COLO668 (cell line): ENCODE data around the gene PISD.

Experiments
- DNase-seq: peaks from one replicate; lab custom pipeline; 2025; ENCODE audit not compliant: unreplicated experiment; lab: John Stamatoyannopoulos, UW

The PISD gene

DNA sequence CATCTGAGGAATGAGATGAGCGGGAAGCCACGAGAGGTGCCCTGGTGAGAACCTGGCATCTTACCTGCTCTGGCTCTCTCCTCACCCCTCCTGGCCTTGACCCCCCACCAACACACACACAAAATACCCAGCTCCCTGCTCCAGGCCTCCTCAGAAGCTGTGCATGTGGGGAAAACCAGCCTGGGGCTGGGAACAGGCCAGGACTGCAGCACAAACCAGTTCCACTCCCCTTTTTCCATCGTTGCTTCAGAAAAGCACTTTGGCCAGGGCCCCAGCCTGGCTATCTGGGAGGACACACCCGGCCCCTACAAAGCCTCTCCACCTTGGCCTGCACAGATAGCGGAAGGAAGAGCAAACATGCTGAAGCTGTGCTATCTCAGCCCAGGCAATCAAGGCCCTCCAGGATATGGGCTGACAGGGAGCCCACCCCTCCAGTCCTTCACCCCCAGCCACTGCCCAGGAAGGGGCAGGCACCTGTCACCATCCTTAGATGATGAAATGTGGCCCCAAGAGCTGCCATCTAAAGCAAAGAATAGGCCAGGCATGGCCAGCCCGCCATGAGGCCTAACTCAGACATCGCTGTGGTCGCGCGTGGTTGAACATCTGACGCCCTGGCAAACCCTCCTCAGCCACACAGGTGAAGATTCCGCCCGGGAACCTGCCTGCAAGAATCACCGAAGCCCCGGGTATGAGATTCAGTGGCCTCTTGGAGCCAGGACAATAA lies 35.4 kb downstream of the PISD start:
- DNase-seq: peak; percentile 46

DNA sequence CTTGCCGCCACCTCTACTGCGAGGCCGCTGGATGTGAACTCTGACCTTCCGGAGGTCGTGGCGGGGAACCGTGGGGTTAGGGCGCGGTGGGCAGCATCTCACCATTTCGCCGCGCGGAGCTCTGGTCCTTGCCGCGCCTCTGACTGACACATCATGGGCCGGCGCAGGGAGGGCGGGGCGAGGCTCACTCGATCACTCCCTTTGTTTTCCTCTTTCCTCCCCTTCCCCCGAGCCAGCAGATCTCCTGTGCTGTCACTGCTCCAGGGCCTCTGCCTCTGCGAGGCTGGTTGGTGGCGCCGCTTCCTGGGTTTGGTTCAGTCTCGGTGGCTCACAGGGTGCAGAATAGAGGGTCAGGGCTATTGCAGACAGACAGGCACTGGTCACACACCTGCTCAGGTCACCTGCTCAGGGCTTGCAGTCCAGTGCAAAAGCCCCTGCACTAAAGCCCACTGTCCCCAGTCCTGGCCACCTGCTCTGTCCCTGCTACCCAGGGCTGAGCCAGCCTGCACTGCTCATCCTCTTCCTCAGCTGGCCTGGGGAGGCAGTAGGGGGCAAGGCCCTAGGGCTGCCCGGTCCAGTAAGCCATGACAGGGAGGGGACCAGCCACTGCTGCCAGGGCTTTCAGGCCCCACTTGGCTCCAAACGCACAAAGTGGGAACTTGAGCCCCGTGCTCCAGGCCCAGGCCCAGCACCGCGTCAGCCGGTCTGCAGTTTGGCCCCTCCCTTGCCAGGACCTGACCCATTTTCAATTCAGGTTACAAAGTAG lies 36.2 kb downstream of the PISD start:
- no peak for DNase-seq

DNA sequence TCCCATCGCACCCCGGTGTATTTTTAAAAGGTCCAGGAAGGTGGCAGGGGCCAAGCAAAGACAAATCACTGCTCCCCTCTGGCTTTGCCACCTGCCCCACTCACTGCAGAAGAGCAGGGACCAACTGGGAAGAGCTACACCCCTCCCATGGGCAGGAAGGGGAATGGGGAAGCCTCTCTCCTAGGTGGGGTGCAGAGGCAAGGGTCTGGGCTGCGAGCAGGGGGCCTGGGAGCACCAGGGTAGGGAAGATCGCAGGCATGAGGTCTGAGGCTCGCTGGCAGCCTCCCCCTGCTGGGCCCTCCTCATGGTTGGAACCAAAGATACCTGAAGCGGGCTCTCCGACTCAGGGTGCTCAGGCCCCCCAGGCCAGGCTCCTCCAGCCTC lies 36.8 kb downstream of the PISD start:
- no peak for DNase-seq

- no peak for DNase-seq
Observed at GRCh38 chr22:31623592-31624304, 38.3 kb downstream of the PISD start.

DNA sequence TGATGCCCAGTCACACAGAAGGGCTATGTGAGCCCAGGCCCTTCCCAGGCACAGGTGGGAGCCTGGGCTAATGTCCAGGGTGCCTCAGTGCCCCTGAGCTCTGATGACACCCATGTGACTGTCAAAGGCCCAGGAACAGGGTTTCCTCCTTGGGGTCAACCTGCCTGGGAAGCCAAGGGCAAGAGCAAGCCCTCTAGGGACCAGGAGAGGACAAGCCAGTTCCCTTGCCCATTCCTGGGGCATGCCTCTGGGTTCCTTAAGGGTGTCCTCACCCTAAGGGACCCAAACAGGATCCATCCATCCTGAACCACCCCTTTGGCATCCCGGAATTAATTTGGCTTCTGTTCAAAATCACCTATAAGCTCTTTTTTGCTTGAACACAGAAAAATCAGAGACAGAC lies 39.0 kb downstream of the PISD start:
- no peak for DNase-seq

GRCh38 chr22:31621507-31622124 lies 40.4 kb downstream of the PISD start:
- DNase-seq: no peak

DNA sequence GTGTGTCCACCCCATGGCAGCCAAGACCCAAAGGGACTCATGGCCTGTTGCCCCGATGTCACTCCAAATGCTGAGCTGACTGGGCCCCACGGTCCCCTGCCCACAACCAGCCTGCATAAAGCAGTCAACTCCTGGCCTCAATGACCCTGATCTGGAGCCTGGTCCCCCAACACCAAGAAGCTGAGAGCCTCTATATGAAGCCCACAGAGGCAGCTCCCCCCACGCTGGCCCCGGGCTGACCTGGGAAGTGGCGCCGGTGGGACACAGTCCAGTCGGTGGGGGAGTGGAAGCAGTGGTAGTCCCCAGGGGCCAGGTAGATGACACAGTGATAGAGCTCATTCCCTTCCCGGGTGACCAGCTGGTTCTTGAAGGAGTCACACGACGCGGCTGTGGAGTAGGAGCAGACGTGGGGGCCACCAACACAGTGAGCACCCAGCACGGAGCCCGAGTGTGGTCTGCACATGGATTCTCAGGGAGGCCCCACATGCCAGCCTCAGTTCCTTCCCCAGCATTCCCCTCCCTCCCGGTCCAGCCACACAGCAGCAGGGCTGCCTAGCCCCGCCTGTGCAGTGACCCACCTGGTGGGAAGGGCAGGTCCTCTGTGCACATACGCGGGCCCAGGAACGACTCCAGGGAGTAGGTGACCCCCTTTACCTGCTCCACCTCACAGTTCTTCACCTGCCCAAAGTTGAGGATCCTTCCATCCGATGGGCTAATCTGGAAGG lies 41.1 kb downstream of the PISD start:
- no peak for DNase-seq

- no peak for DNase-seq
Observed at GRCh38 chr22:31619611-31620300, 42.3 kb downstream of the PISD start.

GRCh38 chr22:31618471-31619176 lies 43.4 kb downstream of the PISD start:
- DNase-seq: peak; percentile 38

DNA sequence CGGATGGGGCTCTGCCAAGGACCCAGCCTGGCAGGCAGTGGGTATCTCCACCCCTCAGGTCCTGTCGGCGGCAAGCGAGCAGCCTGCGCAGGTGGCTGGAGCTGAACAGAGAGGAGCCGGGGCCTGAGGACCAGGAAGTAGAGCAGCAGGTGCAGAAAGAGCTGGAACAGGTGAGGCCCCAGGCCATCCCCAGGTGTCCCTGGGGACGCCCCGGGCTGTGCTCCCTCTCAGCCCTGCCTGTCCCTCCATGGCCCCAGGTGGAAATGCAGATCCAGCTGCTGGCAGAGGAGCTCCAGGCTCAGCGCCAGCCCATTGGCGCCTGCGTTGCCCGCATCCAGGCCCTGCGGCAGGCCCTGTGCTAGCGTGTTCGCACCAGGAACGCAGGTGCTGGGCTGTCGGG lies 44.0 kb downstream of the PISD start:
- peak; percentile 98 for DNase-seq

GRCh38 chr22:31616315-31616980 lies 45.6 kb downstream of the PISD start:
- DNase-seq: peak; percentile 61

DNA sequence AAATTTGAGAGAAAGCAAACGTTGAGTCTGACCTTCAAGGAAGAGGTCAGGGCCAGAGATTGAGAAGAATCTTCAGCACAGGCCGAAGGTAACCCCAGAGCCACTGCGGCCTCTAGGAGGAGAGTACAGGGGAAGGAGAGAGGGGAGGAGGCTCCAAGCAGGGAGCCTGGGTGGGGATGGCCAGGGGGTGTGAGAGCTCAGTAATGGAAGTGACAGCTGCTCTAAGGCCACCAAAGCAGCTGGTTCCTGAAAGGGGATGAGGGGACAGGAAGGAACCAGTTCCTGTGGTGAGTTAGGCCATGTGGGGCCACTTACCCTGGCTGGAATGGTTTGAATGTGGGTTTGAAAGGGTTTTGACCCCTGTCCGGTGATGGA lies 46.1 kb downstream of the PISD start:
- peak; percentile 48 for DNase-seq

GRCh38 chr22:31615491-31615860 lies 46.5 kb downstream of the PISD start:
- no peak for DNase-seq

GRCh38 chr22:31614781-31615490 lies 47.1 kb downstream of the PISD start:
- no peak for DNase-seq

GRCh38 chr22:31613904-31614296 lies 48.1 kb downstream of the PISD start:
- no peak for DNase-seq

- DNase-seq: peak; percentile 21
Observed at GRCh38 chr22:31613286-31613903, 48.6 kb downstream of the PISD start.

GRCh38 chr22:31612891-31613285 lies 49.1 kb downstream of the PISD start:
- DNase-seq: no peak

- DNase-seq: no peak
Observed at GRCh38 chr22:31611061-31611760, 50.8 kb downstream of the PISD start.
